Neuron (in vitro differentiated cells): ENCODE results near the gene GPD1L.
A peak's percentile ranks its signal among the peaks of the same experiment; 100 is the strongest.
"Not testable (repeated sequence)": the region's sequence is repeated elsewhere in the genome, so short reads cannot be mapped to it uniquely, and the experiment has no call there.

Source experiments
- H2AFZ ChIP-seq: one replicate; pipeline ENCODE4 v1.6.1; 2013; ENCODE audit warnings: low read depth, mild to moderate bottlenecking, inconsistent platforms, low read length, moderate library complexity
- H3K27me3 ChIP-seq: one replicate; pipeline ENCODE4 v1.6.1; 2013; ENCODE audit warnings: low read length; ENCODE audit not compliant: insufficient read depth
- H3K36me3 ChIP-seq: one replicate; pipeline ENCODE4 v1.6.1; 2013; ENCODE audit warnings: low read length; ENCODE audit not compliant: insufficient read depth
- H3K4me1 ChIP-seq: one replicate; pipeline ENCODE4 v1.6.1; 2013; ENCODE audit warnings: low read length; ENCODE audit not compliant: insufficient read depth
- H3K4me3 ChIP-seq: 2 replicates; pipeline ENCODE4 v1.5.1; 2013; ENCODE audit warnings: mild to moderate bottlenecking, low read length, moderate library complexity
- H3K9me3 ChIP-seq: one replicate; pipeline ENCODE4 v1.6.1; 2013; ENCODE audit warnings: low read length

Gene GPD1L

GRCh38 chr3:32106132-32106928, at the start of gene GPD1L:
Gene GPD1L (plus strand): TSS chr3:32106620. CDS start chr3:32106712, 92 bp downstream.
- H3K27me3 ChIP-seq = peaks cover 16% of the 10 kb centered on the region
- H3K4me1 ChIP-seq = peaks cover 4% of the 10 kb centered on the region
- H2AFZ ChIP-seq = peak within 1 kb of the TSS; percentile 97
- H3K4me3 ChIP-seq = peak within 1 kb of the TSS; percentile 57
- peaks cover 3% of the 10 kb centered on the region for H3K9me3 ChIP-seq
- no peaks in the 10 kb centered on the region for H3K36me3 ChIP-seq

DNA sequence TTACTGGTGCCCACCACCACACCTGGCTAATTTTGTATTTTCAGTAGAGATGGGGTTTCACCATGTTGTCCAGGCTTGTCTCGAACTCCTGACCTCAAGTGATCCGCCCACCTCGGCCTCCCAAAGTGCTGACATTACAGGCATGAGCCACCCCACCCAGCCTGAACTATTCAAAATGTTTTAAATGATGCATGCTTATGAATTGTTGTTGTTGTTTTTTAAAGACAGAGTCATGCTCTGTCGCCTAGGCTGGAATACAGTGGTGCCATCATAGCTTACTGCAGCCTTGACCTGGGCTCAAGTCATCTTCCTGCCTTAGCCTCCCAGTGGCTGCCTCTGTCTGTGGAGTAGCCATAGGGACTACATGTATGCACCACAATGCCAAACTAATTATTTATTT, 48.0 kb upstream of the GPD1L start:
- not testable (repeated sequence) for H3K4me1 ChIP-seq, H3K9me3 ChIP-seq, H3K27me3 ChIP-seq, H3K36me3 ChIP-seq, H3K4me3 ChIP-seq, H2AFZ ChIP-seq

- Histone ChIP-seq H3K27me3 (no peaks in the 10 kb centered on the region), H3K4me1 (no peaks in the 10 kb centered on the region), H2AFZ (no peak overlapping the region), H3K36me3 (no peaks in the 10 kb centered on the region), H3K9me3 (no peaks in the 10 kb centered on the region), H3K4me3 (no peak overlapping the region)
These were observed 43.4 kb upstream of the GPD1L start for GRCh38 chr3:32062950-32063582.

DNA sequence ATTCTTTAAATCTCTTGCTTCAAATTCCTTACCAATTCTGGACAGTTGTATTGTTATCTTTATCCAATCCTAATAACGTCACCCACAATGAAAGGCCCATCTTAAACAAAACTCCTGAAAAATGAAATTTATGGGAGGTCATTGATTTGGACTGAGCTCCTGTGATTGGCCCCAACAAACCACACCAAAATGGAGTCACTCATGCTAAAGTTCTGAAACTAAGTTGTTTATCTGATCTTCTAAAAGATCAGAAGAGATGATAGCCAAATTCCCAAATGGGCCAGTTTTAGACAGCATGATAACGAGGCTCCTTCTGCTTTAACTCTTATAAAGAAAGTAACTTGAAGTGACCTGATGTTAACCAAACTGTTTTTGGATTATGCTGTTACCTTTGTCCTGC, 39.7 kb upstream of the GPD1L start:
- no peaks in the 10 kb centered on the region for H3K36me3 ChIP-seq
- H3K4me1 ChIP-seq = no peaks in the 10 kb centered on the region
- H3K4me3 ChIP-seq = no peak overlapping the region
- H3K9me3 ChIP-seq = no peaks in the 10 kb centered on the region
- H3K27me3 ChIP-seq = no peaks in the 10 kb centered on the region
- no peak overlapping the region for H2AFZ ChIP-seq

DNA sequence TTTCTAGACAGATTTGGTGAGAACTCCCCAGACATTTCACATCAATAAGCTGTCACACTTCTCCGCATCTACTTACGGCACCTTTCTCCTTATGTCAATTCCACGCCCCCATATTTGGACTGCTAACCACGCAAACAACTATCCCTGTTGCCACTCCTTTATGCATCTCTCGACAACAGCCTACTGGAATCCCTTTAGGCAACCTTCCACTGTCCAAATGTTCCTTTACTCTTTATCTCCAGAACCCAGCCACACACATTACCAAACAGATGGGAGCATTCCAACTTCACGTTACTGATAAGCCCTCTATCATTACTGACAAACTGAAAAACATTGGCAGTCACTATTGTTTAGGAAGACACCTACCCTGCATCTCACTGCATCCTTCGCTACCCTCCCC, 32.2 kb upstream of the GPD1L start:
- H2AFZ ChIP-seq, H3K4me3 ChIP-seq, H3K4me1 ChIP-seq, H3K9me3 ChIP-seq, H3K27me3 ChIP-seq, H3K36me3 ChIP-seq: not testable (repeated sequence)

- H3K4me3 ChIP-seq = no peak overlapping the region
- H3K27me3 ChIP-seq = no peaks in the 10 kb centered on the region
- H3K36me3 ChIP-seq = no peaks in the 10 kb centered on the region
- H3K9me3 ChIP-seq = no peaks in the 10 kb centered on the region
- no peak overlapping the region for H2AFZ ChIP-seq
- no peaks in the 10 kb centered on the region for H3K4me1 ChIP-seq
These were observed 29.9 kb upstream of the GPD1L start for GRCh38 chr3:32076566-32076965.

DNA sequence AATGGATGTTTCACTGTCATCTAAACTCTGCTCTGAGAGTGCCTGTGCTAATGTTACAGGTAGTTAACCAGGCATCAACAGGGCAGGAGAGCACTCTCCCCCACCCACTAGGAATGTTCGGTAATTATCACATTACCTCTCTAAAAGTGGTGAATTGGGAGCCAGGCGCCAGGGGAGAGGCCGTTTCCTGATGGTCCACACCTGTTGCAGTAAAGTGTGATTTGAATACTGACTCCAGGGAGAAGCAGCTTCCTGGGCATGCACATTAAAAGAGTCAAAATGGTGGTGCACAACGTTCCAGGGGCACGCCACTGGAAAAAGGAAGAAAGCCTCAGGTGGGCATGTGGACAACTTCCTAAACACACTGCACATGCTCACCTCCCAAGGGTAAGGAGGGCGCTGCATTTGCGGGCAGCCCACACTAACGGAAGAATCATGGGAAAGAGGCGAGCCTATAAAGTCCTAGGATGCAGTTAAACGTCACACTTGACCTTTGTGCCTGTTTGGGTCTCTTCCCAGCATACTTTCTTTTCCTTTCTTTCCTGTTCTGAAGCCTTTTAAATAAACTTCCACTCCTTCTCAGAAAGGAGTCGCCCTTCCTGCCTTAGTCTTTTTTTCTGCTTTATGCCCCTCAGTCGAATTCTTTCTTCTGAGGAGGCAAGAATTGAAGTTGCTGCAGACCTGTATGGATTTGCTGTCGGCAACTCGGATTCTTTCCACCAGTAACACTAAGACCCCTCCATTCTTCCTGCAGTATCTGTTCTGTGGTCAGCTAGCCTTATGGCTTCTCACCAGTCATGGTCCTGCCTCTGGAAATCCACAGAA, 28.9 kb upstream of the GPD1L start:
- H3K27me3 ChIP-seq = no peaks in the 10 kb centered on the region
- H3K4me1 ChIP-seq = no peaks in the 10 kb centered on the region
- H3K36me3 ChIP-seq = no peaks in the 10 kb centered on the region
- no peak overlapping the region for H2AFZ ChIP-seq
- no peak overlapping the region for H3K4me3 ChIP-seq
- no peaks in the 10 kb centered on the region for H3K9me3 ChIP-seq

DNA sequence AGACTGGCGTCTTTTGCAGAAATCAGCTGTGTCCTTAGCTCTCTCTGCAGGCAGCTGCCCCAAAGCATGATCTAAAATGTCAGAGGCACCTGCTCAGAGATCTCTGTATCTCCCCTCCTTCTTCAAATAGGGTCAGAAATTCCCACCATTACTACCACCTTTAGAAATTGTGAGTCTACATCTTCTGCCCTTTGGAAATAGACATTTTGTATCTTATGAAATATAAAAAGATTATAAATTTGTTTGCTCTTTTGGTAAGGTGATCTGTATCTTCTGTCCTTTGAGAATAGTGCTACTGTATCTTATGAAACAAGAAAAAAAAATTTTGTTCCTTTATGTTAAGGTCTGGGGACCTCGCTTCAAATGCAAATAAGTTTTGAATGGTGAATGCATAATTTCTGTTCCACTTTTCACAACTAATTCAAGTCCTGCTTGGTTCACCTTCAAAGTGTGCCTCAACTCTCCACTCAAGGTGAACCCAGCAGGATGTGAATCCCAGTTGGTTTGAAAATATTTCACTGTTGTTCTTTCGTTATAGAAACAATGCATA, 28.3 kb upstream of the GPD1L start:
- Histone ChIP-seq H3K4me3 (no peak overlapping the region), H3K36me3 (no peaks in the 10 kb centered on the region), H3K27me3 (peaks cover 3% of the 10 kb centered on the region), H3K4me1 (no peaks in the 10 kb centered on the region), H2AFZ (no peak overlapping the region), H3K9me3 (no peaks in the 10 kb centered on the region)

DNA sequence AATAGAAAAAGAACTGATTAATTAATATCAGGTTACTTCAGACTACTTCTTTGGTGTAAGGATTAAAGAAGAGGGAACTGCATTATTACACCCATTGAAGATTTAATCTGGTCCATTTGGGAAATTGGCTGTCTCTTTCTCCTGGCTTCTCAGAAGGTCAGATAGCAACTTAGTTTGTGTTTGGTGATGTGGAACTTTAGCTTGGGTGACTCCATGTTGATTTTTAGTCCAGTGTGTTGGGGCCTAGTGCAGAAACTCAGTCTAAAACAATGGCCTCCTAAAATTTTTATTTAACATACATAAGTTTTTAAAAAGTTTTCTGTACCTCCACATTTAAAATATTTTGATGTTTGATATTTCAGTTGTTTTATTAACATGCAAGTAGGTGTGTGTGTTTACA, 27.6 kb upstream of the GPD1L start:
- H2AFZ ChIP-seq = no peak overlapping the region
- no peak overlapping the region for H3K4me3 ChIP-seq
- peaks cover 3% of the 10 kb centered on the region for H3K27me3 ChIP-seq
- no peaks in the 10 kb centered on the region for H3K9me3 ChIP-seq
- H3K36me3 ChIP-seq = no peaks in the 10 kb centered on the region
- no peaks in the 10 kb centered on the region for H3K4me1 ChIP-seq

DNA sequence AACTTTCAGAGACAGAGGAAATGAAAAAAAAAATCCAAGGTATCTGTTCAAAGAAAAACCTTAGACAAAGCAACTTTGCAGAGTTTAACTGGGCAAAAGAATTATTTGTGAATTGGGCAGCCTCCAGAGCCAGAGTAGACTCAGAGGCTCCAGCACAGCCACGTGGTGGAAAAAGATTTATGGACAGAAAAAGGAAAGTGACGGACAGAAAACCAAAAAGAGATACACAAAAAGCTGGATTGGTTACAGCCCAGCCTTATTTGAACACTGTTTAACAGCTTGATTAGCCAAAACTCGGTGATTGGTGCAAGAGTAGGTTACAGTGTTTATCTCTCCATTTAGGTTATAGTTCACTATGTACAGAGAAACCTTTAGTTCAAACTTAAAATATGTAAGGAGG, 23.7 kb upstream of the GPD1L start:
- Histone ChIP-seq H3K27me3 (peaks cover 3% of the 10 kb centered on the region), H3K4me1 (no peaks in the 10 kb centered on the region), H2AFZ (no peak overlapping the region), H3K9me3 (no peaks in the 10 kb centered on the region), H3K36me3 (no peaks in the 10 kb centered on the region), H3K4me3 (no peak overlapping the region)

- Histone ChIP-seq H3K4me1 (no peaks in the 10 kb centered on the region), H3K27me3 (peaks cover 3% of the 10 kb centered on the region), H3K36me3 (no peaks in the 10 kb centered on the region), H2AFZ (no peak overlapping the region), H3K9me3 (no peaks in the 10 kb centered on the region), H3K4me3 (no peak overlapping the region)
These were observed 22.6 kb upstream of the GPD1L start for GRCh38 chr3:32083702-32084270.

DNA sequence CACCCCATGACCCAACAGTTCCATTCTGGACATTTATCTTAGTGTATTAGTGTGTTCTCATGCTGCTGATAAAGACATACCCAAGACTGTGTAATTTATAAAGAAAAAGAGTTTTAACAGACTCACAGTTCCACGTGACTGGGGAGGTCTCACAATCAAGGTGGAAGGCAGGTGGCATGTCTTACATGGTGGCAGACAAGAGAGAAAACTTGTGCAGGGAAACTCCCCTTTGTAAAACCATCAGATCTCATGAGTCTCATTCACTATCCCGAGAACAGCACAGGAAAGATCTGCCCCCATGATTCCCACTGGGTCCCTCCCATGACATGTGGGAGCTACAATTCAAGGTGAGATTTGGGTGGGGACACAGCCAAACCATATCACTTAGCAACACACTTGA, 21.6 kb upstream of the GPD1L start:
- Histone ChIP-seq H3K27me3 (peaks cover 3% of the 10 kb centered on the region), H3K36me3 (no peaks in the 10 kb centered on the region)

DNA sequence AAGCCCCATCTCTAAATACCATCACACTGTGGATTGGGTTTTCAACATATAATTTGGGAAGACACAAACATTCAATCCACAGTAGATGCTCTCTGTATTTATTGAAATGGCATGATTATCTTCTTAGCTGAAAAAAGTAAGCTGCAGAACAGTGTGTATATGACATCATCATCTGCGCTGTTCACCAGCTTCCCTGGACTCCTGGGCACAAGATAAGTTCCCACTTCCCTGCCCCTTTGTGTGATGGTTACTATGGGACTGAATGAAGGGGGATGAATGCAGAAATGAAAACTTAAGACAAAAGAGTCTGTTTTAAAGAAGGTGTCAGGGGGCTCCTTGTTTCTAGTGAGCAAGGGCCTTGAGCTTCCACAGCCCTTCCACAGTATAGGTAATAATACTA, 20.0 kb upstream of the GPD1L start:
- no peaks in the 10 kb centered on the region for H3K4me1 ChIP-seq
- H2AFZ ChIP-seq = no peak overlapping the region
- peaks cover 3% of the 10 kb centered on the region for H3K27me3 ChIP-seq
- no peaks in the 10 kb centered on the region for H3K36me3 ChIP-seq
- H3K4me3 ChIP-seq = no peak overlapping the region
- H3K9me3 ChIP-seq = no peaks in the 10 kb centered on the region

More for the DNA sequence above, 21.6 kb upstream of the GPD1L start:
- H2AFZ ChIP-seq = no peak overlapping the region
- H3K4me1 ChIP-seq = no peaks in the 10 kb centered on the region
- H3K9me3 ChIP-seq = no peaks in the 10 kb centered on the region
- no peak overlapping the region for H3K4me3 ChIP-seq
